Ovary (tissue), 3 donors: Measurements from ENCODE around the gene RANBP1.

Experiments
- CTCF ChIP-seq, 3 donors: fragments of 450-650 bp in 2 of 3; fragments of 200-600 bp in 1 of 3; IDR thresholded peaks; one replicate each; pipeline versions ENCODE4 v1.5.1 to v1.8.0; 2016 to 2022; ENCODE audit warnings: antibody characterized with exemption in 3 of 3, mild to moderate bottlenecking in 1 of 3
- EP300 ChIP-seq: sonication (generic); formaldehyde crosslinking; IDR thresholded peaks from one replicate; pipeline ENCODE4 v1.6.1; 2017; ENCODE audit warnings: antibody characterized with exemption
- POLR2A ChIP-seq: fragments of 450-650 bp; IDR thresholded peaks from one replicate; pipeline ENCODE4 v1.6.1; 2017; ENCODE audit warnings: antibody characterized with exemption, mild to moderate bottlenecking, moderate library complexity
- donor health status: DM: no; HTN: no; CAD: no.

- TF ChIP-seq CTCF (IDR thresholded peaks at IDR 0.05) = no peak
- no peak for TF ChIP-seq EP300
- no peak for TF ChIP-seq POLR2A
These were observed 56.3 kb downstream of the RANBP1 start for GRCh38 chr22:20172141-20172613.
